Activated CD8-positive, alpha-beta memory T cell treated with anti-CD3 and anti-CD28 coated beads, Interleukin-2, amount 10 ng/mL, durations not matched to agents 7 days and 5 days (primary cell): Measurements from ENCODE around the gene NTSR1. TPM values are rescaled to one million over a fixed set of nuclear protein-coding genes. Genes with fewer than 3 reads are reported as not detected.

Experiments
- ATAC-seq: fragments of 150-1000 bp; cut with Tn5 transposase; one replicate; pipeline ENCODE4 v1.10.0; 2021; ENCODE audit warnings: moderate library complexity
- CTCF ChIA-PET: fragments of 350-600 bp; sonication (Branson Sonifier 250); formaldehyde crosslinking; loops from one replicate; lab custom pipeline; 2021; ENCODE audit warnings: antibody characterized with exemption; lab: Charles Lee
- DNase-seq: peaks from one replicate; pipeline ENCODE4 v3.0.0-alpha.2; 2020
- H3K27ac Mint-ChIP-seq: one replicate; pipeline ENCODE4 v1.8.0; 2021; ENCODE audit warnings: mild to moderate bottlenecking, mixed read lengths
- H3K27me3 Mint-ChIP-seq: one replicate; pipeline ENCODE4 v1.8.0; 2021; ENCODE audit warnings: mixed read lengths
- H3K36me3 Mint-ChIP-seq: one replicate; pipeline ENCODE4 v1.8.0; 2021; ENCODE audit warnings: mild to moderate bottlenecking, mixed read lengths
- H3K4me1 Mint-ChIP-seq: one replicate; pipeline ENCODE4 v1.8.0; 2021; ENCODE audit warnings: mixed read lengths
- H3K4me3 Mint-ChIP-seq: one replicate; pipeline ENCODE4 v1.8.0; 2021; ENCODE audit warnings: mild to moderate bottlenecking, moderate library complexity, mixed read lengths
- H3K9me3 Mint-ChIP-seq: one replicate; pipeline ENCODE4 v1.8.0; 2022; ENCODE audit warnings: low read depth, mixed read lengths
- total RNA-seq, 2 experiments: library from RNA; stranded (reverse); gene quantifications; one replicate each; pipeline ENCODE4 v1.2.3, GENCODE V29; 2021

NTSR1 gene
- total RNA-seq, 2 experiments from 2014 or later = not detected

- DNase-seq (no peak), ATAC-seq (no peak)
- Mint-ChIP-seq H3K27ac (no peak overlapping the region), H3K9me3 (no peaks in the 10 kb centered on the region), H3K36me3 (no peaks in the 10 kb centered on the region), H3K4me1 (peaks cover 6% of the 10 kb centered on the region), H3K4me3 (no peak overlapping the region), H3K27me3 (no peaks in the 10 kb centered on the region)
- CTCF ChIA-PET = interaction anchor here (0.6 kb wide), 1 partner anchor 24 kb away, joined by 3 read pairs; no protein-coding TSS in a partner anchor
These were observed 75.9 kb downstream of the NTSR1 start for GRCh38 chr20:62784497-62784896.

- H3K9me3 Mint-ChIP-seq = no peaks in the 10 kb centered on the region
These were observed 76.8 kb downstream of the NTSR1 start for GRCh38 chr20:62785393-62785792.

GRCh38 chr20:62786157-62786556 is 77.5 kb downstream of the NTSR1 start:
- Mint-ChIP-seq H3K9me3 (no peaks in the 10 kb centered on the region), H3K27me3 (no peaks in the 10 kb centered on the region), H3K36me3 (no peaks in the 10 kb centered on the region), H3K27ac (no peak overlapping the region), H3K4me1 (peaks cover 7% of the 10 kb centered on the region), H3K4me3 (no peak overlapping the region)
- CTCF ChIA-PET = interaction anchor here (1.7 kb wide), 1 partner anchor 23 kb away, joined by 3 read pairs; no protein-coding TSS in a partner anchor
- DNase-seq (no peak), ATAC-seq (no peak)

More at GRCh38 chr20:62785393-62785792, 76.8 kb downstream of the NTSR1 start:
- DNase-seq (no peak), ATAC-seq (no peak)
- Mint-ChIP-seq H3K36me3 (no peaks in the 10 kb centered on the region), H3K27me3 (no peaks in the 10 kb centered on the region), H3K4me3 (no peak overlapping the region), H3K27ac (no peak overlapping the region), H3K4me1 (peaks cover 6% of the 10 kb centered on the region)
- CTCF ChIA-PET = interaction anchor here (1.7 kb wide), 1 partner anchor 23 kb away, joined by 3 read pairs; no protein-coding TSS in a partner anchor

- no peak overlapping the region for H3K27ac Mint-ChIP-seq
- no peak for ATAC-seq
These were observed 78.7 kb downstream of the NTSR1 start for GRCh38 chr20:62787321-62787720.

GRCh38 chr20:62787866-62788265 is 79.2 kb downstream of the NTSR1 start:
- Mint-ChIP-seq H3K27ac (no peak overlapping the region), H3K4me3 (no peak overlapping the region), H3K9me3 (no peaks in the 10 kb centered on the region), H3K4me1 (peaks cover 15% of the 10 kb centered on the region), H3K36me3 (no peaks in the 10 kb centered on the region), H3K27me3 (no peaks in the 10 kb centered on the region)
- ATAC-seq (no peak), DNase-seq (no peak)
- CTCF ChIA-PET = interaction anchor here (1.4 to 5.8 kb wide), 3 partner anchors 47 to 288 kb away, joined by 4 to 26 read pairs (median 8); no protein-coding TSS in a partner anchor

More at GRCh38 chr20:62787321-62787720, 78.7 kb downstream of the NTSR1 start:
- no peaks in the 10 kb centered on the region for H3K36me3 Mint-ChIP-seq
- CTCF ChIA-PET = interaction anchor here (1.7 to 5.8 kb wide), 2 partner anchors 21 to 288 kb away, joined by 3 to 26 read pairs; no protein-coding TSS in a partner anchor
- peaks cover 12% of the 10 kb centered on the region for H3K4me1 Mint-ChIP-seq
- no peaks in the 10 kb centered on the region for H3K27me3 Mint-ChIP-seq
- DNase-seq = no peak
- no peak overlapping the region for H3K4me3 Mint-ChIP-seq
- H3K9me3 Mint-ChIP-seq = no peaks in the 10 kb centered on the region

- Mint-ChIP-seq H3K27me3 (no peaks in the 10 kb centered on the region), H3K9me3 (no peaks in the 10 kb centered on the region), H3K4me1 (peaks cover 15% of the 10 kb centered on the region), H3K27ac (no peak overlapping the region), H3K36me3 (no peaks in the 10 kb centered on the region), H3K4me3 (no peak overlapping the region)
- ATAC-seq (no peak), DNase-seq (no peak)
- CTCF ChIA-PET = interaction anchor here (0.8 to 5.8 kb wide), 4 partner anchors 47 to 289 kb away, joined by 3 to 26 read pairs (median 6); no protein-coding TSS in a partner anchor
These were observed 80.0 kb downstream of the NTSR1 start for GRCh38 chr20:62788607-62789006.

- CTCF ChIA-PET = interaction anchor here (1.1 to 5.8 kb wide), 8 partner anchors 14 to 380 kb away, joined by 3 to 26 read pairs (median 6); no protein-coding TSS in a partner anchor
- Mint-ChIP-seq H3K4me1 (peaks cover 22% of the 10 kb centered on the region), H3K27ac (no peak overlapping the region), H3K36me3 (no peaks in the 10 kb centered on the region), H3K27me3 (no peaks in the 10 kb centered on the region), H3K4me3 (no peak overlapping the region), H3K9me3 (no peaks in the 10 kb centered on the region)
- DNase-seq (no peak), ATAC-seq (no peak)
These were observed 81.4 kb downstream of the NTSR1 start for GRCh38 chr20:62790075-62790474.

- peak; percentile 15 for ATAC-seq
- CTCF ChIA-PET = interaction anchor here (0.6 to 5.8 kb wide), 44 partner anchors 8 to 492 kb away, joined by 3 to 26 read pairs (median 6); partner anchors contain the start of genes OGFR and SLCO4A1
- no peaks in the 10 kb centered on the region for H3K36me3 Mint-ChIP-seq
- peak; percentile 87 for DNase-seq
- H3K27ac Mint-ChIP-seq = no peak overlapping the region
- H3K27me3 Mint-ChIP-seq = no peaks in the 10 kb centered on the region
- H3K4me3 Mint-ChIP-seq = no peak overlapping the region
- H3K4me1 Mint-ChIP-seq = peaks cover 25% of the 10 kb centered on the region
- no peaks in the 10 kb centered on the region for H3K9me3 Mint-ChIP-seq
These were observed 82.9 kb downstream of the NTSR1 start for GRCh38 chr20:62791301-62792181.

GRCh38 chr20:62792182-62792939 is 83.7 kb downstream of the NTSR1 start:
- CTCF ChIA-PET = interaction anchor here (0.8 to 5.8 kb wide), 35 partner anchors 9 to 492 kb away, joined by 3 to 26 read pairs (median 7); partner anchors contain the start of genes OGFR and SLCO4A1
- no peak overlapping the region for H3K27ac Mint-ChIP-seq
- H3K4me3 Mint-ChIP-seq = no peak overlapping the region
- H3K4me1 Mint-ChIP-seq = peaks cover 26% of the 10 kb centered on the region
- H3K27me3 Mint-ChIP-seq = no peaks in the 10 kb centered on the region
- H3K9me3 Mint-ChIP-seq = no peaks in the 10 kb centered on the region
- no peaks in the 10 kb centered on the region for H3K36me3 Mint-ChIP-seq
- no peak for DNase-seq
- ATAC-seq = no peak

- no peak for ATAC-seq
- Mint-ChIP-seq H3K4me3 (peak overlapping the region; percentile 28), H3K27me3 (no peaks in the 10 kb centered on the region), H3K36me3 (peaks cover 1% of the 10 kb centered on the region), H3K9me3 (no peaks in the 10 kb centered on the region), H3K4me1 (peaks cover 29% of the 10 kb centered on the region), H3K27ac (peak overlapping the region; percentile 84)
- peak; percentile 53 for DNase-seq
- CTCF ChIA-PET = interaction anchor here (0.9 to 5.8 kb wide), 24 partner anchors 10 to 383 kb away, joined by 3 to 43 read pairs (median 7); partner anchors contain the start of genes OGFR and TCFL5
These were observed 84.5 kb downstream of the NTSR1 start for GRCh38 chr20:62792940-62793756.

GRCh38 chr20:62793757-62794006 is 85.0 kb downstream of the NTSR1 start:
- Mint-ChIP-seq H3K27ac (peak overlapping the region; percentile 84), H3K9me3 (no peaks in the 10 kb centered on the region), H3K4me1 (peaks cover 32% of the 10 kb centered on the region), H3K36me3 (peaks cover 6% of the 10 kb centered on the region), H3K27me3 (no peaks in the 10 kb centered on the region), H3K4me3 (peak overlapping the region; percentile 41)
- ATAC-seq (no peak), DNase-seq (no peak)
- CTCF ChIA-PET = interaction anchor here (0.9 to 5.0 kb wide), 14 partner anchors 10 to 406 kb away, joined by 3 to 43 read pairs (median 4); partner anchors contain the start of genes RPS21 and TCFL5

- CTCF ChIA-PET = interaction anchor here (0.6 to 5.0 kb wide), 18 partner anchors 9 to 407 kb away, joined by 3 to 43 read pairs (median 4); partner anchors contain the start of genes OGFR, RPS21 and TCFL5
- H3K4me1 Mint-ChIP-seq = peaks cover 32% of the 10 kb centered on the region
- no peaks in the 10 kb centered on the region for H3K9me3 Mint-ChIP-seq
- ATAC-seq = peak; percentile 82
- H3K27me3 Mint-ChIP-seq = no peaks in the 10 kb centered on the region
- H3K27ac Mint-ChIP-seq = peak overlapping the region; percentile 90
- DNase-seq = peak; percentile 98
- peaks cover 8% of the 10 kb centered on the region for H3K36me3 Mint-ChIP-seq
- H3K4me3 Mint-ChIP-seq = peak overlapping the region; percentile 77
These were observed 85.5 kb downstream of the NTSR1 start for GRCh38 chr20:62794007-62794724.
